Peyer's patch (tissue), 4 donors: ENCODE data around the gene FZD10.

Experiments
- POLR2A ChIP-seq, 2 donors: fragments of 450-650 bp; IDR thresholded peaks; one replicate each; pipeline ENCODE4 v1.5.1; 2017; ENCODE audit warnings: antibody characterized with exemption in 2 of 2, mild to moderate bottlenecking in 2 of 2, moderate library complexity in 2 of 2
- TF ChIP-seq, protein P1 (sequence below), 6 experiments: fragments of 450-650 bp in 4 of 6; fragments of 200-600 bp in 2 of 6; sonication (generic) in 1 of 6; IDR thresholded peaks; one replicate each; pipeline ENCODE4 v1.5.1; 2017 to 2019; ENCODE audit warnings: antibody characterized with exemption in 6 of 6, mild to moderate bottlenecking in 3 of 6, moderate library complexity in 1 of 6

DNA sequence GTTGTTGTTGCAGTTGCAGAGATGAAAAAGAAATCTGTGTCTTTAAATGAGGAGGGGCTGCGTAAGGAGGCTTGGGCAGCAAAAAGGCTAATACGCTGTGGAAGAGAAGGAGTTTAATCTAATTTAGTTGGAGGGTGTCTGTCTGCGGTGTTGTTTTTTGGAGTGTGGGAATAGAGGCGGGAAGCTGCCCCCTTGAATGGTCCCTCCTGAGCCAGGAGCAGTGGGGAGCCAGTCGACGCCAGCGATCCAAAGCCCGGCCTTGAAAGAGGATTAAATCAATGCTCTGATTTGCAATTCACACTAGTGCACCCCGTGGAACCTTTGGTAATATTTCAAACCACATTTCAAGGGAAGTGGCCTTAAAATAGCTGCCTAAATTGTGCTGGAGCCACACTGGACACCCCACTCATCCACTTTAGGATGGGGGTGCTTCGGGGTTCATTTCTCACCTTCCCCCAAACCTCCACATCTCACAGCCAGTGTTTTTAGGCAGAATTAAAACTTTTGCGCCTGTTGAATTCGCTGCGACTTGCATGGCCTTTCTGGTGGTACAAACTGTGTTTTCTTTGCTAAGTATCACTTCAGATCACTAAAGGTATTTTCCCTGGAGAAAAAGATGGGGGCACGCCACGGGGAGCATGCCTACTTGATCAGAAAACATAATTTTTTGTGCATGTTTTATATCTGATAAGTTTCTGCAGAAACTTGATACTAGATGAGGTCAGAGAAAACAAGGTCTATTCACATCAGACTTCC is 4.1 kb upstream of the FZD10 start:
- TF ChIP-seq, protein P1, sequence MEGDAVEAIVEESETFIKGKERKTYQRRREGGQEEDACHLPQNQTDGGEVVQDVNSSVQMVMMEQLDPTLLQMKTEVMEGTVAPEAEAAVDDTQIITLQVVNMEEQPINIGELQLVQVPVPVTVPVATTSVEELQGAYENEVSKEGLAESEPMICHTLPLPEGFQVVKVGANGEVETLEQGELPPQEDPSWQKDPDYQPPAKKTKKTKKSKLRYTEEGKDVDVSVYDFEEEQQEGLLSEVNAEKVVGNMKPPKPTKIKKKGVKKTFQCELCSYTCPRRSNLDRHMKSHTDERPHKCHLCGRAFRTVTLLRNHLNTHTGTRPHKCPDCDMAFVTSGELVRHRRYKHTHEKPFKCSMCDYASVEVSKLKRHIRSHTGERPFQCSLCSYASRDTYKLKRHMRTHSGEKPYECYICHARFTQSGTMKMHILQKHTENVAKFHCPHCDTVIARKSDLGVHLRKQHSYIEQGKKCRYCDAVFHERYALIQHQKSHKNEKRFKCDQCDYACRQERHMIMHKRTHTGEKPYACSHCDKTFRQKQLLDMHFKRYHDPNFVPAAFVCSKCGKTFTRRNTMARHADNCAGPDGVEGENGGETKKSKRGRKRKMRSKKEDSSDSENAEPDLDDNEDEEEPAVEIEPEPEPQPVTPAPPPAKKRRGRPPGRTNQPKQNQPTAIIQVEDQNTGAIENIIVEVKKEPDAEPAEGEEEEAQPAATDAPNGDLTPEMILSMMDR (IDR thresholded peaks at IDR 0.05) = no peak
- TF ChIP-seq POLR2A (IDR thresholded peaks at IDR 0.05) = no peak
